Nephron (organoid): ENCODE results near the gene COL27A1.

Source experiments
- H3K27ac Mint-ChIP-seq, 3 experiments: 2 replicates each; pipeline ENCODE4 v1.8.0; 2020; ENCODE audit warnings: mixed read lengths in 3 of 3, mild to moderate bottlenecking in 2 of 3, moderate library complexity in 1 of 3
- H3K27me3 Mint-ChIP-seq: 2 replicates; pipeline ENCODE4 v1.8.0; 2021; ENCODE audit warnings: low read depth, mild to moderate bottlenecking, moderate library complexity, mixed read lengths
- H3K36me3 Mint-ChIP-seq: 2 replicates; pipeline ENCODE4 v1.8.0; 2020; ENCODE audit warnings: low read depth, mixed read lengths
- H3K4me1 Mint-ChIP-seq: 2 replicates; pipeline ENCODE4 v1.8.0; 2020; ENCODE audit warnings: mixed read lengths
- H3K4me3 Mint-ChIP-seq, 3 experiments: 2 replicates each; pipeline ENCODE4 v1.8.0; 2020; ENCODE audit warnings: mild to moderate bottlenecking in 3 of 3, mixed read lengths in 3 of 3, moderate library complexity in 2 of 3
- H3K9me3 Mint-ChIP-seq: 2 replicates; pipeline ENCODE4 v1.8.0; 2020; ENCODE audit warnings: mixed read lengths
- TF ChIP-seq, protein P1 (sequence below), 3 experiments: fragments of 200-600 bp; sonication (generic); IDR thresholded peaks; one replicate each; pipeline ENCODE4 v1.5.0; 2021; ENCODE audit warnings: antibody characterized with exemption in 3 of 3; ENCODE audit not compliant: unreplicated experiment in 3 of 3

Gene COL27A1

DNA sequence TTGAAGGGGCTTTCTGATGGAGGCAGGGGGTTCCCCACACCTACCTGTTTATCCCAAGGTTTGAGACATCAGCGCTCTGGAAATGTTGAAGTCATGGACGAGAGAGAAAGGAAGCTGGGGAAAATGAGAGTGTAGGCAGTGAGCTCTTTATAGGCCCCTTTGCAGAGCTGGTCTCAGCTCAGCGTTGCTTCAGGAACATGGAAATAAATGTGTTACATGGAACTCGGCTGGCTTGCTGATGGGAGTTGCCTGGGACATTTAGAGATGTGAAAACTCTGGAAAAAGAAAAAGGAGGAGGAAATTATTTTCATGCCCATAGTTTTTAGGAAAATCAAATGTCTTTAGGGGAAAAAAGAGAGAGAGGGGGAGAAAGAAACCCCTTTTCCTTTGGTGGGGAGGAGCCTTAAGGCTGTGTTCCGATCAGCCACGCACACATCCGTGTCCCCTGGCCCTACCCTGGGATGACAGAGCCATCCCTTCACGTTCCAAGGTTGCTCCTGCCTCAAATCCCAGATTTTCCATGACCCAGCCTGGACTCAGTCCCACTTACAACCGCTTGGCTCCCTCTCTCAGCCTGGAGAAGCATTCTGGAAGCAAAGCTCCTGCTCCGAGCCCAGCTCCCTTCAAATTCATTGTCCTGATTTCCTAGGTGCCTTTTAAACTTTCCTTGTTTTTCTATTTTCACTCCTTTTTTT, 78.3 kb downstream of the COL27A1 start:
- peak overlapping the region; percentile 8 to 92 (median 74) for H3K27ac Mint-ChIP-seq
- TF ChIP-seq, protein P1, sequence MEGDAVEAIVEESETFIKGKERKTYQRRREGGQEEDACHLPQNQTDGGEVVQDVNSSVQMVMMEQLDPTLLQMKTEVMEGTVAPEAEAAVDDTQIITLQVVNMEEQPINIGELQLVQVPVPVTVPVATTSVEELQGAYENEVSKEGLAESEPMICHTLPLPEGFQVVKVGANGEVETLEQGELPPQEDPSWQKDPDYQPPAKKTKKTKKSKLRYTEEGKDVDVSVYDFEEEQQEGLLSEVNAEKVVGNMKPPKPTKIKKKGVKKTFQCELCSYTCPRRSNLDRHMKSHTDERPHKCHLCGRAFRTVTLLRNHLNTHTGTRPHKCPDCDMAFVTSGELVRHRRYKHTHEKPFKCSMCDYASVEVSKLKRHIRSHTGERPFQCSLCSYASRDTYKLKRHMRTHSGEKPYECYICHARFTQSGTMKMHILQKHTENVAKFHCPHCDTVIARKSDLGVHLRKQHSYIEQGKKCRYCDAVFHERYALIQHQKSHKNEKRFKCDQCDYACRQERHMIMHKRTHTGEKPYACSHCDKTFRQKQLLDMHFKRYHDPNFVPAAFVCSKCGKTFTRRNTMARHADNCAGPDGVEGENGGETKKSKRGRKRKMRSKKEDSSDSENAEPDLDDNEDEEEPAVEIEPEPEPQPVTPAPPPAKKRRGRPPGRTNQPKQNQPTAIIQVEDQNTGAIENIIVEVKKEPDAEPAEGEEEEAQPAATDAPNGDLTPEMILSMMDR (IDR thresholded peaks at IDR 0.05; ENCODE audit: unreplicated experiment in 3 of 3): no peak
- H3K4me3 Mint-ChIP-seq: peak overlapping the region in 1 of 3 experiments; percentile 40
- no peaks in the 10 kb centered on the region for H3K9me3 Mint-ChIP-seq
- peaks cover 75% of the 10 kb centered on the region for H3K4me1 Mint-ChIP-seq
- peaks cover 11% of the 10 kb centered on the region for H3K27me3 Mint-ChIP-seq
- H3K36me3 Mint-ChIP-seq: no peaks in the 10 kb centered on the region

DNA sequence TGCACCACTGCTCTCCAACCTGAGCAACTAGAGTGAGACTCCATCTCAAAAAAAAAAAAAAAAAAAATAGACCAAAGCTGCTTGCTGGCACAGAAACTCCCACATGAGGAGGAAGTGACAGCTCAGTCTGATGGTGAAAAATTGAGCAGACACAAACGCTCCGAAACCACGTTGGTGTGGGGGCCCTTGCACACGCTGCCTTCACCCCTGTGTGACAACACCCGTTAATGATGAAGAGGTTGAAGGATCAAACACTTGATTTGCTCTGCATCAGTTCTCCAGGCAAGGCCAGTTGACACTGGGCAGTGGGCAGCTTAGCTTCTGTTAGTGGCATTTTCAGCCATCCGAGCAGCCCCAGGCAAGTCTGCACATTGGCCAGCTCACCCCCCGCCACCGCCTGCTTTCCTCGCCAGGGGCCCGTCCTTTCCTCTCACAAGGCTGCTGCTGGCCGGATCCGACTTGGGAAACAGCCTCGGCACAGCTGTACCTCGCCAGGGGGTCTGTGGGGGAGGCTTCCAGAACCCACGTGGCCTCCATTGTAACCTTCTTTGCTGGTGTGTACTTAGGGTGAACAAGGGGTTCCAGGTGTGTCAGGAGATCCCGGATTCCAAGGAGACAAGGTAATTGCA, 79.8 kb downstream of the COL27A1 start:
- Mint-ChIP-seq H3K9me3 (no peaks in the 10 kb centered on the region), H3K27ac (peak overlapping the region; percentile 33 to 80 (median 38)), H3K36me3 (peaks cover 6% of the 10 kb centered on the region), H3K4me1 (peaks cover 74% of the 10 kb centered on the region), H3K4me3 (no peak overlapping the region), H3K27me3 (peaks cover 11% of the 10 kb centered on the region)
- TF ChIP-seq, protein P1 (IDR thresholded peaks at IDR 0.05; ENCODE audit: unreplicated experiment in 3 of 3): no peak

DNA sequence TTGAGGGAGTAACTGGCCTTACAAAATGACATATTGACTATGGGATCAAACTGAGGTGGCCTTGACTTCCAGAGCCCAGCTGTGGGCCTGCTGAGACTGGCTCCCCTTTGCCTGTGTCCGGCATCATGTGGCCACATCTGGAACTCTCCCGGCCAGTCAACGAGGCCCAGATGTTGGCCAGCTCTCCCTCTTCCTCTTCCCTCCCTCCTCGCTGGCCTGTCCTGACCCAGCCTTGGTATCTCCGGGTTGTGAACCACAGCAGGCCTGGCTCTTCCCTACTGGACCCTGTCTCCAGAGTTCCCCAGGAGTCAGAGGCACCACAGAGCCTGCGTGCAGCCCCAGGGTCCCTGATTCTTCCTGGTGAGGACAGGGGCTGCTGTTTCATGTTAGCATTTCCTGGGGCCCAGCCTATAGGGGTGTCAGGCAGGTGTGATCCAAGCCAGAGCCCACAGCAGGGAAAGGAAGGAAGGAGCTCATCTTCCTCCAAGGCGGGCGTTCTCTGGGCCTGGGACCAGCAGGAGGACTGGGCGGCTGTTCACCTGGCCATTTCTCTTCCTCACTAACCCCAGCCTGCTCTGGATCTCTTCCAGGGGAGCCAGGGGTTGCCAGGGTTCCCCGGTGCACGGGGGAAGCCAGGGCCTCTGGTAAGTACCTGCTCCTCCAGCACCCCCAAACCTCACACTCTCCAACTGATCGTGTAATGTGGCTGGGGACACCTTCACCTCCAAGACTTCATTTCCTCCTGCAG, 81.2 kb downstream of the COL27A1 start:
- peak overlapping the region in 2 of 3 experiments; percentile 33 to 80 for H3K27ac Mint-ChIP-seq
- H3K4me1 Mint-ChIP-seq: peaks cover 61% of the 10 kb centered on the region
- H3K36me3 Mint-ChIP-seq: peaks cover 8% of the 10 kb centered on the region
- H3K27me3 Mint-ChIP-seq: peaks cover 11% of the 10 kb centered on the region
- H3K9me3 Mint-ChIP-seq: no peaks in the 10 kb centered on the region
- TF ChIP-seq, protein P1 (IDR thresholded peaks at IDR 0.05; ENCODE audit: unreplicated experiment in 3 of 3): no peak
- no peak overlapping the region for H3K4me3 Mint-ChIP-seq

DNA sequence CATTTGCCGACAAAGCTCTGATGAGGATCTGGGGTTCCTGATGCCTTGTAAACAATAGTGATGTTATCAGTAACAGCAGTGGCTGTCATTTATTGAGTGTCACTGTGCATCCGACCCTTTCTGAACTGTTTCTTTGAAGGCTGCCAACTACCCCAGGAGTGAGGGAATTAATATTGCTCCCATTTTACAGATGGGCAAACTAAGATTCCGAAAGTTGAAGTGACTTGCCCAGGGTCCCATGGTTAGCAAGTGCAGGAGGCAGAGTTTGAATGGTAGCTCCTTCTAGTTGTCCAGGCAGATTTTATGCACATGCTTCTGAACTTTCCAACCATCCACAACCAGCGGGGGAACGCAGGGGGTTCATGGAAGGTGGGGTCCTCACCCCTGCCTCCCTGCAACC, 81.9 kb downstream of the COL27A1 start:
- Mint-ChIP-seq H3K36me3 (peaks cover 15% of the 10 kb centered on the region), H3K9me3 (no peaks in the 10 kb centered on the region), H3K27me3 (peaks cover 11% of the 10 kb centered on the region), H3K4me1 (peaks cover 55% of the 10 kb centered on the region), H3K27ac (peak overlapping the region in 1 of 3 experiments; percentile 17), H3K4me3 (no peak overlapping the region)
- TF ChIP-seq, protein P1 (IDR thresholded peaks at IDR 0.05; ENCODE audit: unreplicated experiment in 3 of 3): no peak

DNA sequence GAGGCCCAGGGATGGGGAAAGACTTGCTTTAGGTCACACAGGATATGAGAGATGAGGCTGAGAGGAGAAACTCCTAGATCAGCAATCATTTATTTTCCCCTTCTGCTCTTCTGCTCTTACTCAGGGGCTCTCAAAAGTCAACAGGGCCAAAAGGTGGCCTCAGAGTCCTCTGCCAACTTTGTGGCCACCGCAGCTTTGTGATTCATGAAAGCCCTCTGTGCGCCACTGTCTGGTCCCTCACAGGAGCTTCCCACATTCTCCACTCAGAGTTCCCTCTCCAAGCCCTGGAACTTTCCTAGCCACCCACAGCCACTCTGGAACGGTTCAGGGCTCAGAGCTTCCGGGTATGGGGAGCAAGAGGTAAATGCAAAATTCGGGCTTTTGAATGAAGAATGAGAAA, 82.4 kb downstream of the COL27A1 start:
- H3K9me3 Mint-ChIP-seq: no peaks in the 10 kb centered on the region
- H3K4me3 Mint-ChIP-seq: no peak overlapping the region
- H3K36me3 Mint-ChIP-seq: peaks cover 17% of the 10 kb centered on the region
- H3K4me1 Mint-ChIP-seq: peaks cover 55% of the 10 kb centered on the region
- H3K27ac Mint-ChIP-seq: peak overlapping the region in 2 of 3 experiments; percentile 78 to 79
- H3K27me3 Mint-ChIP-seq: peaks cover 11% of the 10 kb centered on the region
- TF ChIP-seq, protein P1 (IDR thresholded peaks at IDR 0.05; ENCODE audit: unreplicated experiment in 3 of 3): no peak
